Measurements from ENCODE around the gene MAST1. TPM values are rescaled to one million over a fixed set of nuclear protein-coding genes. Genes with fewer than 3 reads are reported as not detected.
"Not testable (repeated sequence)": the region's sequence is repeated elsewhere in the genome, so short reads cannot be mapped to it uniquely, and the experiment has no call there.

Gene MAST1
- total and polyA plus RNA-seq, 12 donors = 0.72 to 29.6 (median 3.2) TPM

GRCh38 chr19:12806242-12807081 is 31.9 kb upstream of the MAST1 start, which contains the start of gene RNASEH2A:
Gene RNASEH2A (plus strand): TSS chr19:12806584. CDS start chr19:12806674, 90 bp downstream.
- Histone ChIP-seq H3K4me3 (peak within 1 kb of the TSS in 2 of 4 donors; percentile 31 to 62), H3K4me1 (replicated peaks in 1 of 2) (peaks cover 10 to 18% of the 10 kb centered on the region in 2 donors), H3K36me3 (replicated peaks in 1 of 2) (no peaks in the 10 kb centered on the region), H3K27me3 (no peaks in the 10 kb centered on the region), H3K27ac (peak within 1 kb of the TSS in 2 of 5 donors; percentile 53 to 78), H3K9me3 (replicated peaks in 1 of 3) (no peaks in the 10 kb centered on the region)
- DNase-seq = peak; percentile 87 to 94 (median 88)
- 0 to 80% (median 3%) methylated on average over 3 to 66 of the region's 66 CpGs for WGBS, 4 donors
- intact Hi-C loops (cut with DNase I) = no loop called here
- TF ChIP-seq CTCF (IDR thresholded peaks at IDR 0.05) (peak in 3 of 6 experiments; percentile 23 to 27 (median 23)), POLR2A (IDR thresholded peaks at IDR 0.05) (no peak)

- DNase-seq = no peak
- Histone ChIP-seq H3K9me3 (replicated peaks in 1 of 3) (no peaks in the 10 kb centered on the region), H3K4me1 (replicated peaks in 1 of 2) (no peaks in the 10 kb centered on the region), H3K36me3 (replicated peaks in 1 of 2) (no peaks in the 10 kb centered on the region), H3K4me3 (no peak overlapping the region), H3K27ac (no peak overlapping the region), H3K27me3 (no peaks in the 10 kb centered on the region)
- no peak for TF ChIP-seq POLR2A (IDR thresholded peaks at IDR 0.05)
- TF ChIP-seq CTCF (IDR thresholded peaks at IDR 0.05) = no peak
- 84 to 92% (median 87%) methylated on average over 7 of the region's 7 CpGs for WGBS, 4 donors
- intact Hi-C loops (cut with DNase I) = no loop called here
Observed at GRCh38 chr19:12815088-12815487, 23.2 kb upstream of the MAST1 start.

GRCh38 chr19:12817188-12817587 is 21.1 kb upstream of the MAST1 start:
- intact Hi-C loops (cut with DNase I); H3K27me3 ChIP-seq; H3K27ac ChIP-seq; H3K4me1 ChIP-seq (replicated peaks in 1 of 2); H3K4me3 ChIP-seq; H3K36me3 ChIP-seq (replicated peaks in 1 of 2); H3K9me3 ChIP-seq (replicated peaks in 1 of 3); DNase-seq: not testable (repeated sequence)
- 90 to 95% (median 93%) methylated on average over 6 of the region's 6 CpGs for WGBS, 4 donors

- H3K4me1 ChIP-seq (replicated peaks in 1 of 2); H3K9me3 ChIP-seq (replicated peaks in 1 of 3); intact Hi-C loops (cut with DNase I); H3K27me3 ChIP-seq; H3K36me3 ChIP-seq (replicated peaks in 1 of 2); H3K27ac ChIP-seq; DNase-seq; H3K4me3 ChIP-seq: not testable (repeated sequence)
- WGBS, 4 donors = 91 to 96% (median 93%) methylated on average over 11 of the region's 11 CpGs
Observed at GRCh38 chr19:12817810-12818209, 20.5 kb upstream of the MAST1 start.

GRCh38 chr19:12821761-12822160 is 16.6 kb upstream of the MAST1 start:
- Histone ChIP-seq H3K4me3 (no peak overlapping the region), H3K4me1 (replicated peaks in 1 of 2) (no peaks in the 10 kb centered on the region), H3K27me3 (peaks cover 9% of the 10 kb centered on the region), H3K9me3 (replicated peaks in 1 of 3) (no peaks in the 10 kb centered on the region), H3K36me3 (replicated peaks in 1 of 2) (no peaks in the 10 kb centered on the region), H3K27ac (no peak overlapping the region)
- intact Hi-C loops (cut with DNase I) = no loop called here
- WGBS, 4 donors = 83 to 89% (median 86%) methylated on average over 1 to 2 of the region's 2 CpGs
- TF ChIP-seq CTCF (IDR thresholded peaks at IDR 0.05) (no peak), POLR2A (IDR thresholded peaks at IDR 0.05) (no peak)
- no peak for DNase-seq

Measured in adrenal gland (tissue), 12 donors.